ACC112 (cell line): ENCODE measurements around the gene CMPK1.

Experiments
- H2AFZ ChIP-seq: fragments of 200-600 bp; sonication (generic); one replicate; pipeline ENCODE4 v1.6.0; 2017; ENCODE audit warnings: antibody characterized with exemption, low read length; ENCODE audit not compliant: unreplicated experiment
- H3K27ac ChIP-seq: fragments of 200-600 bp; sonication (generic); 2 replicates; pipeline ENCODE4 v1.5.1; 2014; ENCODE audit warnings: low read depth, mild to moderate bottlenecking, antibody characterized with exemption, low read length, moderate library complexity
- H3K27me3 ChIP-seq: fragments of 200-600 bp; sonication (generic); 2 replicates; pipeline ENCODE4 v1.6.1; 2014; ENCODE audit warnings: mild to moderate bottlenecking, antibody characterized with exemption, low read length, moderate library complexity, mixed read lengths; ENCODE audit not compliant: insufficient read depth
- H3K36me3 ChIP-seq: fragments of 200-600 bp; sonication (generic); 2 replicates; pipeline ENCODE4 v1.6.1; 2016; ENCODE audit warnings: mild to moderate bottlenecking, antibody characterized with exemption, low read length, moderate library complexity, mixed read lengths; ENCODE audit not compliant: insufficient read depth
- H3K4me1 ChIP-seq: fragments of 200-600 bp; sonication (generic); one replicate; pipeline ENCODE4 v1.6.1; 2016; ENCODE audit warnings: low read length, mixed read lengths; ENCODE audit not compliant: insufficient read depth, unreplicated experiment, control insufficient read depth
- H3K4me3 ChIP-seq: fragments of 200-600 bp; sonication (generic); 2 replicates; pipeline ENCODE4 v1.5.1; 2014; ENCODE audit warnings: mild to moderate bottlenecking, low read depth, low read length
- H3K79me2 ChIP-seq: fragments of 200-600 bp; sonication (generic); one replicate; pipeline ENCODE4 v1.6.0; 2016; ENCODE audit warnings: low read length; ENCODE audit not compliant: control insufficient read depth, unreplicated experiment, insufficient read depth

Gene CMPK1

GRCh38 chr1:47324682-47325081 lies 8.9 kb upstream of the CMPK1 start:
- no peaks in the 10 kb centered on the region for H3K4me1 ChIP-seq
- no peaks in the 10 kb centered on the region for H3K27me3 ChIP-seq
- H2AFZ ChIP-seq: no peak overlapping the region
- no peak overlapping the region for H3K4me3 ChIP-seq
- H3K79me2 ChIP-seq: no peaks in the 10 kb centered on the region
- no peaks in the 10 kb centered on the region for H3K36me3 ChIP-seq
- no peak overlapping the region for H3K27ac ChIP-seq

- no peak overlapping the region for H3K4me3 ChIP-seq
Observed at GRCh38 chr1:47325528-47325927, 8.1 kb upstream of the CMPK1 start.

GRCh38 chr1:47326271-47326670 lies 7.3 kb upstream of the CMPK1 start:
- Histone ChIP-seq H3K79me2 (no peaks in the 10 kb centered on the region), H3K27me3 (no peaks in the 10 kb centered on the region), H3K4me1 (no peaks in the 10 kb centered on the region), H3K27ac (no peak overlapping the region), H3K4me3 (no peak overlapping the region), H2AFZ (no peak overlapping the region), H3K36me3 (no peaks in the 10 kb centered on the region)

More at GRCh38 chr1:47325528-47325927, 8.1 kb upstream of the CMPK1 start:
- no peak overlapping the region for H2AFZ ChIP-seq
- no peaks in the 10 kb centered on the region for H3K27me3 ChIP-seq
- H3K27ac ChIP-seq: no peak overlapping the region
- H3K36me3 ChIP-seq: no peaks in the 10 kb centered on the region
- H3K4me1 ChIP-seq: no peaks in the 10 kb centered on the region
- no peaks in the 10 kb centered on the region for H3K79me2 ChIP-seq

GRCh38 chr1:47328992-47329391 lies 4.6 kb upstream of the CMPK1 start:
- Histone ChIP-seq H3K36me3 (no peaks in the 10 kb centered on the region), H3K79me2 (no peaks in the 10 kb centered on the region), H3K27ac (no peak overlapping the region), H2AFZ (no peak overlapping the region), H3K4me3 (no peak overlapping the region), H3K27me3 (no peaks in the 10 kb centered on the region), H3K4me1 (peaks cover 15% of the 10 kb centered on the region)

- no peak overlapping the region for H3K27ac ChIP-seq
- H3K79me2 ChIP-seq: peaks cover 6% of the 10 kb centered on the region
- no peak overlapping the region for H2AFZ ChIP-seq
- H3K4me3 ChIP-seq: no peak overlapping the region
- H3K4me1 ChIP-seq: peaks cover 15% of the 10 kb centered on the region
- H3K27me3 ChIP-seq: no peaks in the 10 kb centered on the region
- H3K36me3 ChIP-seq: no peaks in the 10 kb centered on the region
Observed at GRCh38 chr1:47330212-47330611, 3.4 kb upstream of the CMPK1 start.

- H3K79me2 ChIP-seq: peaks cover 23% of the 10 kb centered on the region
- peaks cover 19% of the 10 kb centered on the region for H3K4me1 ChIP-seq
- no peak overlapping the region for H3K27ac ChIP-seq
- H3K36me3 ChIP-seq: no peaks in the 10 kb centered on the region
- no peak overlapping the region for H2AFZ ChIP-seq
- H3K27me3 ChIP-seq: no peaks in the 10 kb centered on the region
- no peak overlapping the region; the same call in 1 of the 2 replicates for H3K4me3 ChIP-seq
Observed at GRCh38 chr1:47331875-47332274, 1.7 kb upstream of the CMPK1 start.

GRCh38 chr1:47332779-47333577 lies 612 bp upstream of the CMPK1 start:
- Histone ChIP-seq H3K79me2 (peaks cover 32% of the 10 kb centered on the region), H3K27me3 (no peaks in the 10 kb centered on the region), H3K36me3 (no peaks in the 10 kb centered on the region), H2AFZ (peak overlapping the region; percentile 98), H3K4me3 (peak overlapping the region; percentile 90), H3K27ac (peak overlapping the region; percentile 96), H3K4me1 (peaks cover 20% of the 10 kb centered on the region)

GRCh38 chr1:47333922-47334764 lies 553 bp downstream of the CMPK1 start:
- Histone ChIP-seq H3K27ac (peak overlapping the region; percentile 96), H3K79me2 (peaks cover 44% of the 10 kb centered on the region), H3K36me3 (0 out of 2 replicates have a peak, but pooled peaks cover 1% of the 10 kb centered on the region), H2AFZ (peak overlapping the region; percentile 85), H3K27me3 (no peaks in the 10 kb centered on the region), H3K4me1 (peaks cover 23% of the 10 kb centered on the region), H3K4me3 (peak overlapping the region; percentile 90)

GRCh38 chr1:47334765-47335435 lies 1.3 kb downstream of the CMPK1 start:
- Histone ChIP-seq H3K36me3 (0 out of 2 replicates have a peak, but pooled peaks cover 5% of the 10 kb centered on the region), H2AFZ (peak overlapping the region; percentile 85), H3K4me1 (peaks cover 23% of the 10 kb centered on the region), H3K27me3 (no peaks in the 10 kb centered on the region), H3K4me3 (peak overlapping the region; percentile 90), H3K27ac (peak overlapping the region; percentile 96), H3K79me2 (peaks cover 51% of the 10 kb centered on the region)

GRCh38 chr1:47337350-47337749 lies 3.8 kb downstream of the CMPK1 start:
- H3K4me3 ChIP-seq: no peak overlapping the region
- peaks cover 17% of the 10 kb centered on the region for H3K4me1 ChIP-seq
- peaks cover 70% of the 10 kb centered on the region for H3K79me2 ChIP-seq
- H3K36me3 ChIP-seq: 0 out of 2 replicates have a peak, but pooled peaks cover 5% of the 10 kb centered on the region
- H3K27me3 ChIP-seq: no peaks in the 10 kb centered on the region
- H2AFZ ChIP-seq: no peak overlapping the region
- no peak overlapping the region for H3K27ac ChIP-seq
